Esophagus muscularis mucosa (tissue), 4 donors: Measurements from ENCODE around the gene CD82. TPM values are rescaled to one million over a fixed set of nuclear protein-coding genes. Genes with fewer than 3 reads are reported as not detected.

Source experiments
- DNase-seq: peaks from one replicate; pipeline ENCODE4 v3.0.0-alpha.2; 2017; ENCODE audit errors: extremely low spot score
- H3K27ac ChIP-seq, 4 donors: fragments of 200-600 bp; sonication (generic); replicated peaks in 1 of 4; 1 replicate in 3 of 4; 2 replicates in 1 of 4; pipeline ENCODE4 v1.5.1; 2016 to 2019; ENCODE audit warnings: mild to moderate bottlenecking in 1 of 4
- H3K27me3 ChIP-seq, 4 donors: fragments of 200-600 bp; sonication (generic); one replicate each; pipeline versions ENCODE4 v1.5.1 to v1.6.0; 2016 to 2019
- H3K36me3 ChIP-seq, 4 donors: fragments of 200-600 bp; sonication (generic); one replicate each; pipeline ENCODE4 v1.5.1; 2016 to 2019
- H3K4me1 ChIP-seq, 4 donors: fragments of 200-600 bp; sonication (generic); one replicate each; pipeline ENCODE4 v1.5.1; 2016 to 2019
- H3K4me3 ChIP-seq, 4 donors: fragments of 200-600 bp; sonication (generic); 1 replicate in 2 of 4; 2 replicates in 2 of 4; pipeline ENCODE4 v1.5.1; 2016 to 2019; ENCODE audit warnings: mild to moderate bottlenecking in 4 of 4, moderate library complexity in 1 of 4
- H3K9me3 ChIP-seq, 4 donors: fragments of 200-600 bp; sonication (generic); 1 replicate in 3 of 4; 2 replicates in 1 of 4; pipeline ENCODE4 v1.5.1; 2016 to 2019
- EP300 ChIP-seq: sonication (generic); formaldehyde crosslinking; IDR thresholded peaks from one replicate; pipeline ENCODE4 v1.6.1; 2017; ENCODE audit warnings: antibody characterized with exemption
- POLR2A ChIP-seq: fragments of 450-650 bp; IDR thresholded peaks from one replicate; pipeline ENCODE4 v1.6.1; 2017; ENCODE audit warnings: antibody characterized with exemption, moderate library complexity, mild to moderate bottlenecking, low read depth
- POLR2AphosphoS5 ChIP-seq, 2 donors: sonication (generic); formaldehyde crosslinking; IDR thresholded peaks; one replicate each; pipeline ENCODE4 v1.6.1; 2017; ENCODE audit warnings: antibody characterized with exemption in 2 of 2
- WGBS: methylation state at CpG from one replicate; pipeline ENCODE4 v1.1.5; 2018; 5-methylcytosine and 5-hydroxymethylcytosine counted together
- intact Hi-C: fragments of 100-400 bp; cut with DNase I; formaldehyde crosslinking; loops from one replicate; pipeline ENCODE4 v1.15.1; 2023
- total RNA-seq, 4 donors: library from RNA; depleted of rRNA; stranded (reverse); fragments of >200 nt; gene quantifications; one replicate each; pipeline versions ENCODE4 v1.1.0 to v1.2.1, GENCODE V29; 2016
- TF ChIP-seq, protein P1 (sequence below), 3 experiments: fragments of 200-600 bp in 2 of 3; fragments of 450-650 bp in 1 of 3; sonication (generic) in 2 of 3; IDR thresholded peaks; one replicate each; pipeline ENCODE4 v1.5.1; 2017 to 2019; ENCODE audit warnings: antibody characterized with exemption in 3 of 3, mild to moderate bottlenecking in 2 of 3, moderate library complexity in 1 of 3

Gene CD82
- 10 to 100 TPM; 11.0 to 20.6 (median 16.3) TPM for total RNA-seq

- Histone ChIP-seq H3K27me3 (no peaks in the 10 kb centered on the region), H3K9me3 (no peaks in the 10 kb centered on the region), H3K27ac (peak within 1 kb of the TSS; percentile 92 to 95 (median 94)), H3K36me3 (no peaks in the 10 kb centered on the region), H3K4me1 (peaks cover 46 to 80% (median 75%) of the 10 kb centered on the region in 4 donors), H3K4me3 (peak within 1 kb of the TSS; percentile 53 to 68 (median 60))
- WGBS, result under 1% methylated on average over 18 of the region's 64 CpGs
- TF ChIP-seq, protein P1, sequence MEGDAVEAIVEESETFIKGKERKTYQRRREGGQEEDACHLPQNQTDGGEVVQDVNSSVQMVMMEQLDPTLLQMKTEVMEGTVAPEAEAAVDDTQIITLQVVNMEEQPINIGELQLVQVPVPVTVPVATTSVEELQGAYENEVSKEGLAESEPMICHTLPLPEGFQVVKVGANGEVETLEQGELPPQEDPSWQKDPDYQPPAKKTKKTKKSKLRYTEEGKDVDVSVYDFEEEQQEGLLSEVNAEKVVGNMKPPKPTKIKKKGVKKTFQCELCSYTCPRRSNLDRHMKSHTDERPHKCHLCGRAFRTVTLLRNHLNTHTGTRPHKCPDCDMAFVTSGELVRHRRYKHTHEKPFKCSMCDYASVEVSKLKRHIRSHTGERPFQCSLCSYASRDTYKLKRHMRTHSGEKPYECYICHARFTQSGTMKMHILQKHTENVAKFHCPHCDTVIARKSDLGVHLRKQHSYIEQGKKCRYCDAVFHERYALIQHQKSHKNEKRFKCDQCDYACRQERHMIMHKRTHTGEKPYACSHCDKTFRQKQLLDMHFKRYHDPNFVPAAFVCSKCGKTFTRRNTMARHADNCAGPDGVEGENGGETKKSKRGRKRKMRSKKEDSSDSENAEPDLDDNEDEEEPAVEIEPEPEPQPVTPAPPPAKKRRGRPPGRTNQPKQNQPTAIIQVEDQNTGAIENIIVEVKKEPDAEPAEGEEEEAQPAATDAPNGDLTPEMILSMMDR (IDR thresholded peaks at IDR 0.05), result peak in 2 of 3 experiments; percentile 15 to 50
- TF ChIP-seq POLR2AphosphoS5 (IDR thresholded peaks at IDR 0.05), result peak; percentile 71 to 82
- peak; percentile 42 for TF ChIP-seq POLR2A
- TF ChIP-seq EP300, result no peak
- peak; percentile 100 for DNase-seq
- intact Hi-C loops, result no loop called here
Observed at GRCh38 chr11:44565211-44565952, at the start of gene CD82. CD82 (plus strand) TSS chr11:44565663; CDS start chr11:44594663, 29,000 bp downstream.

DNA sequence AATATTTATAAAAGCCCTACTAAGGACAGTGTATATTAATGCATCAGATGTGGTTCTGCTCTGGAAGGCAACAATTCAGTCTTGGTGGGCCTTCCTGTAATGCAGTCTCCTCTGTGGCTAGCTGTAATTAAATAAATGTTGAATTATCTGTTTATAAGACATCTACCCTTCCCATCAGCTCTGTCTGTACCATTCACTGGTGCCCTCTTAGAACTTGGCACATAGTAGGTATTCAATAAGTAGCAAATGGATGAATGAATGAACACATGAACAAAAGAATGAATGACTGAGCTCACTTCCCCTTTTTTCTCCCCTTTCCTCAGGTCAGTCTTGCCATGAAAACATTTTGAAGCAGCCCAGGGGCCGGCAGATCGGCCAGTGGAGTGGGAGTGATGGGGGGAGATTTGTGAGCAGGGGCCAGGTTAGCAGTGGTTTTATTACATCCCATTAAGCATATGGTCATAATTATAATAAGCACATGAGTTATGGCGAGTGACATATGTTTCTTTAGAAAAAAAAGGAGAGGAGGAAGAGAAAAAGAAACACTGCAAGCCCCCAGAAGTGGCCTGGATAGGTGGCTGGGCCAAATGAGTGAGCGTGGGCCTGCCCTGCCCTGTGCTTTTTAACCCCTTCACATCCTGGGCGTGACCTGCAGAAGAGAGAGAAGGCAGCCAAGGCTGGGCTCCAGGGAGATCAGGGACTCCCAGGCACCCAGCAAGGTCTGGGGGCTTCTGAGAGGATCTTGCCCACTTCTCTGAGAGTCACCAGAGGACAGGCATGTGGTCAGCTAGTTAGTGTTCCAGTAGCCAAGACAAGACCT is 48.6 kb upstream of the CD82 start:
- peaks cover 3 to 19% (median 16%) of the 10 kb centered on the region in 4 donors for H3K4me1 ChIP-seq
- no peaks in the 10 kb centered on the region for H3K27me3 ChIP-seq
- H3K9me3 ChIP-seq, result no peaks in the 10 kb centered on the region
- WGBS, result 77% methylated on average over 5 of the region's 5 CpGs
- intact Hi-C loops, result no loop called here
- TF ChIP-seq EP300 (no peak), POLR2AphosphoS5 (IDR thresholded peaks at IDR 0.05) (no peak), POLR2A (no peak)
- TF ChIP-seq, protein P1 (IDR thresholded peaks at IDR 0.05), result no peak
- DNase-seq, result no peak
- H3K4me3 ChIP-seq, result no peak overlapping the region
- H3K36me3 ChIP-seq, result no peaks in the 10 kb centered on the region
- no peak overlapping the region for H3K27ac ChIP-seq

- intact Hi-C loops, result no loop called here
- TF ChIP-seq, protein P1 (IDR thresholded peaks at IDR 0.05), result no peak
- TF ChIP-seq POLR2AphosphoS5 (IDR thresholded peaks at IDR 0.05) (no peak), EP300 (no peak), POLR2A (no peak)
- H3K27ac ChIP-seq, result no peak overlapping the region
- H3K36me3 ChIP-seq, result no peaks in the 10 kb centered on the region
- H3K9me3 ChIP-seq, result no peaks in the 10 kb centered on the region
- H3K27me3 ChIP-seq, result no peaks in the 10 kb centered on the region
- H3K4me3 ChIP-seq, result no peak overlapping the region
- peaks cover 3 to 19% (median 16%) of the 10 kb centered on the region in 4 donors for H3K4me1 ChIP-seq
- DNase-seq, result no peak
- 88% methylated on average over 2 of the region's 2 CpGs for WGBS
Observed at GRCh38 chr11:44517541-44517940, 47.9 kb upstream of the CD82 start.

GRCh38 chr11:44518968-44519550 is 46.4 kb upstream of the CD82 start:
- Histone ChIP-seq H3K4me3 (no peak overlapping the region), H3K4me1 (peaks cover 3 to 19% (median 16%) of the 10 kb centered on the region in 4 donors), H3K36me3 (no peaks in the 10 kb centered on the region), H3K27me3 (peaks cover 0 to 4% (median 0%) of the 10 kb centered on the region in 4 donors), H3K27ac (no peak overlapping the region), H3K9me3 (no peaks in the 10 kb centered on the region)
- DNase-seq, result no peak
- intact Hi-C loops, result no loop called here
- TF ChIP-seq EP300 (no peak), POLR2AphosphoS5 (IDR thresholded peaks at IDR 0.05) (no peak), POLR2A (no peak)
- TF ChIP-seq, protein P1 (IDR thresholded peaks at IDR 0.05), result no peak
- 84% methylated on average over 4 of the region's 4 CpGs for WGBS
